Activated T-helper 1 cell treated with anti-CD3 and anti-CD28 coated beads, Interleukin-12 subunit alpha, Interleukin-12 subunit beta, Interleukin-2, Interleukin-4 antibody, amounts not matched to agents 30 ng/mL and 10 ng/mL and 1 ng/mL, durations not matched to agents 14 hours and 24 hours and 36 hours (primary cell): ENCODE results near the gene EGF. TPM values are rescaled to one million over a fixed set of nuclear protein-coding genes. Genes with fewer than 3 reads are reported as not detected.
A peak's percentile ranks its signal among the peaks of the same experiment; 100 is the strongest.

Experiments
- DNase-seq: peaks from one replicate; pipeline ENCODE4 v3.0.0; 2021; ENCODE audit warnings: low spot score
- H3K27ac Mint-ChIP-seq: one replicate; pipeline ENCODE4 v1.8.0; 2021; ENCODE audit warnings: mild to moderate bottlenecking, mixed read lengths
- H3K27me3 Mint-ChIP-seq: one replicate; pipeline ENCODE4 v1.8.0; 2022; ENCODE audit warnings: mild to moderate bottlenecking, moderate library complexity, mixed read lengths; ENCODE audit not compliant: insufficient read depth
- H3K36me3 Mint-ChIP-seq: one replicate; pipeline ENCODE4 v1.8.0; 2021; ENCODE audit warnings: low read depth, mixed read lengths
- H3K4me1 Mint-ChIP-seq: one replicate; pipeline ENCODE4 v1.8.0; 2021; ENCODE audit warnings: low read depth, mixed read lengths
- H3K4me3 Mint-ChIP-seq: one replicate; pipeline ENCODE4 v1.8.0; 2021; ENCODE audit warnings: mild to moderate bottlenecking, moderate library complexity, mixed read lengths
- H3K9me3 Mint-ChIP-seq: one replicate; pipeline ENCODE4 v1.8.0; 2021; ENCODE audit warnings: mixed read lengths
- intact Hi-C: fragments of 100-400 bp; cut with micrococcal nuclease; formaldehyde crosslinking; loops from one replicate; pipeline ENCODE4 v1.15.1; 2024
- total RNA-seq: library from RNA; stranded (reverse); gene quantifications from 2 replicates; pipeline ENCODE4 v1.2.3, GENCODE V29; 2022

The EGF gene
- total RNA-seq, 1 donor from 2014 or later: not detected

DNA sequence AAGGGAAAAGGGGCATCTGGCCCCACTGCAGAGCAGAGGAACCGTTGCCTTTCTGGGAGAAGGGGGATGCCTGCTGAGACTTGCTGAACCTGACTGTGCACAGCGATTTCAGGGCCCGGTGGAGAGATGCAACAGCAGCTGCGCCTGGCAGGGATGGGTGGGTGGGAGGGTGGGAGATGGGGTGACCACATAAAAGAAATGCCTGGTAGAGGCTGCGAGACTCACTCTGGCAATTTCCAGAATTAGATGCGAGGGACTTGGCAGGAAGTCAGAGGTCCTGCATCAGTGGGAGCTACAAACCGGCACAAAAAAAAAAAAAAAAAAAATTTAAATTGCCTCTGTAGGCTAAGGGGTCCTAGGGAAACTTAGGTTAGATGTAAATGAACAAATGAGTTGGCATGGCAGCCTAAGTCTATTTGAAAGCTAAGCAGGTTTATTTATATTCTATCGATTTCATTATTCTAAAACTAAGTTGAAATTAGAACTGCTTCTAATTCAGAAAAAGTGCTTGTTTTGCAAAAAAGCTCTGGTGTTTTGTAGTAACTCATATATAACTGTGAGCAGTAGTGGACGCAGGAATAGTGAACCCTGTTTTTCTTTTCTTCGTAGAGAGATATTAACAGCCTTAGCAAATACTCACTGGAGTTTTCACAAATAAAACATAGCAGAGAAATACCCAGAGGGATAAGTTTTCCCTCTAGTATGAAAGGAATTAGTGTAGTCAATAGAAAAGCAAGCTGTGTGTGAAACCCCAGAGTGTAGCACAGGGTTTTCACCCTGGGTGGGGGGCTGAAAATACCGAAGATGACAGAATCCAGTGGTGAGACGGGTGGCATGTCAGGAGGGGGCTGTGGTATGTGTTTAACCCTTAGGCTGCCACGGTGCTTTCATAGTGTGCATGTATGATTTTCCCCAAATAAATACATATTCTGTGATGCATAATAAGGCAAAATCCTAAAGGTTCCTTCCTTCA is 130.1 kb downstream of the EGF start:
- H3K9me3 Mint-ChIP-seq: no peaks in the 10 kb centered on the region
- peaks cover 16% of the 10 kb centered on the region for H3K4me1 Mint-ChIP-seq
- H3K4me3 Mint-ChIP-seq: no peak overlapping the region
- no peak overlapping the region for H3K27ac Mint-ChIP-seq
- DNase-seq: no peak
- peaks cover 12% of the 10 kb centered on the region for H3K27me3 Mint-ChIP-seq
- no peaks in the 10 kb centered on the region for H3K36me3 Mint-ChIP-seq
- intact Hi-C loops: no loop called here

DNA sequence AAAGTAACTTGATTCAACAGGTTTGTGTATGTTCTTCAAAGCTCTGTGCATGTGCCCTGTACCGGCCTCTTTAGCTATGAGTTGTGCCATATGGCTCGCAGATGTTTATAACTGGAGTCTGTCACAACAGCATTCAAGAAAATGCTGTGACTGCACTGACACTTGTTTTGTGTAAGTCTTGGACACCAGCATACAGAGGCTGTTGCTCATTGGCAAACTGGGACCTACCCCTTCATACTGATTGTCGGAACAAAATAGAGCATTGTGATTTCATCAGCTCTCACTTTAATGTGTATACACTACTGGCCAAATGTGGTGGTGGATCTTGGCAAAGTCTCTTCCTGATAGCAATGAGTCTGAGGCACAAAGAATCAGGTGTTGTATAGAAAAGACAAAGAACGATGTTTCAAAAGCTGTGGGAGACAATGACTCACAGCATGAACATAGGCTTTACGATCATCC is 133.9 kb downstream of the EGF start:
- peaks cover 31% of the 10 kb centered on the region for H3K4me1 Mint-ChIP-seq
- H3K4me3 Mint-ChIP-seq: no peak overlapping the region
- peaks cover 8% of the 10 kb centered on the region for H3K36me3 Mint-ChIP-seq
- H3K27me3 Mint-ChIP-seq: peaks cover 7% of the 10 kb centered on the region
- no peaks in the 10 kb centered on the region for H3K9me3 Mint-ChIP-seq
- intact Hi-C loops: no loop called here
- no peak overlapping the region for H3K27ac Mint-ChIP-seq
- DNase-seq: no peak

DNA sequence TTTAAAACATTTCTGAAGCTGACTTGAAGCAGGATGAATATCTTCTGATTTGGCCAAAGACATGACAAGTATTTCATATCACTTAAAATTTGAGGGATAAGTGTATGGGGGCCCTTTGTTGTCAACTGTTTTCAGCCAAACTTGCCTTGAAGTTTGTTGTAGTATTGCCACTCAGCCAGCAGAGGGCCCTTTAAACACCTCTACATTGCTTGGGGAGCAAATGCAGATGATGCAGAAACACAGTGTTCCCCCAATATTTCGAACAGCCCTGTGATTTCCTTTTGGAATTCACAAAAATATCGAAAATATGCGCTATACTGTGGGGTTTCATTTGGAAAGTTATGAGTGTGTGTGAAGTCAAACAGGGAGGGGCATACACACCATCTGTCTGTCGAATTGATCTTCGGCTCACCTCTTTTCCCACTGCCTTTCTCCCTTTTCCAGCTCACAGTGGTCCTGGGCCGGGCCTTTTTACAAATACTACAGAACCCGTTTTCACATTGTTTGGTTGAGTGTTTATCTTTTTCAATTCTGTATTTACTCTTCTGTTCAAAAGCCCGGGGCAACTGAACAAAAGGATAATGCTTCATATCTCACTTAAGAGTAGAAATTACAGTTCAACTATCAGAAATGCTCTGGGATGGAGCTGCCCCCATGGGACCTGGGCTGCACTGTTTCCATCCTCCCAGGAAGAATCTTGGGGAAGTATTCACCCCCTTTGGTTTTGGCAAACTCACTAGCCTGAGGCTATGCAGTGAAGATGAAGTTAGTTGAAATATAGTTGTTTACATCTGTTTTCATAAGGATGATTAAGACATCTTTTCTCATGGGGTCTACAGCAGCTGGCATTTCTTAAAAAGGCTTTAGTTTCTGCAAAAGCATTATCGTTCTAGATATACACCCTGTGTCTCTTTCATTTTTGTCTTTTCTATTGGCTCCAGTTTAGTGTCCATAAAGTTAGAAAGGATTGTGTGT is 137.6 kb downstream of the EGF start:
- H3K27me3 Mint-ChIP-seq: no peaks in the 10 kb centered on the region
- H3K4me3 Mint-ChIP-seq: no peak overlapping the region
- no peak overlapping the region for H3K27ac Mint-ChIP-seq
- peaks cover 52% of the 10 kb centered on the region for H3K4me1 Mint-ChIP-seq
- no peaks in the 10 kb centered on the region for H3K9me3 Mint-ChIP-seq
- DNase-seq: peak; percentile 27
- peaks cover 22% of the 10 kb centered on the region for H3K36me3 Mint-ChIP-seq
- intact Hi-C loops: loop anchor here (1.0 to 2.0 kb wide), 5 partner anchors 45 to 461 kb away; partner anchors contain the start of gene ELOVL6

DNA sequence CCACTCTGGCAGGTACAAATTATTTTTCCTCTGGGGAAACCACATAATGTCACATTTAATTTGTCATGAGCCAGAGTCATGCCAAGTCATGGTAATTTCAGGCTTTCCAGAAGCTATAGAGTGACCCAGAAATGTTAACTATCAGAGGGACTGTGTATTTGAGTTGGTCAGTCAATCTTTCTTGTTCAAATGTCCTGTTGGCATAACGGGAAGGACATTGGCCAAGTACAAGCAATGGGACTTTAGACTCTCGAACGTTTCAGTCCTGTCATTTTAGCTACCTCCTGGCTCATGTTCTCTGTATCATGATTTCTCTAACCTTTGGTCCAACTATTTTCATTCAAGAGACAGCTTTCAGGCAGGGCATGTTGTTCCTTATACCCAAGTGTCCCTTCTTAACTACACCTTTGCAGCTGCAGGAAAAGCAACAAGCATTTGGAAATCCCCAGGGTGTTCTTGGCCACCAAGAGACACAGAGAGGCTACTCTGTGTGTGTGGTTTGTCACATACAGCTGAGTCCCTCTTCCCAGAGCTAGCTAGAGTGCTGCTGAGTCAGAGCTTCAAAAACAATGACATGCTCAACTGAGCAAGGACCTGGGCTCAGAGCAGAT is 142.6 kb downstream of the EGF start:
- peak; percentile 54 for DNase-seq
- peaks cover 83% of the 10 kb centered on the region for H3K4me1 Mint-ChIP-seq
- peaks cover 28% of the 10 kb centered on the region for H3K36me3 Mint-ChIP-seq
- peak overlapping the region; percentile 61 for H3K27ac Mint-ChIP-seq
- H3K4me3 Mint-ChIP-seq: peak overlapping the region; percentile 66
- no peaks in the 10 kb centered on the region for H3K27me3 Mint-ChIP-seq
- no peaks in the 10 kb centered on the region for H3K9me3 Mint-ChIP-seq
- intact Hi-C loops: loop anchor here (1.0 to 5.0 kb wide), 3 partner anchors 34 to 142 kb away; no protein-coding TSS in a partner anchor

DNA sequence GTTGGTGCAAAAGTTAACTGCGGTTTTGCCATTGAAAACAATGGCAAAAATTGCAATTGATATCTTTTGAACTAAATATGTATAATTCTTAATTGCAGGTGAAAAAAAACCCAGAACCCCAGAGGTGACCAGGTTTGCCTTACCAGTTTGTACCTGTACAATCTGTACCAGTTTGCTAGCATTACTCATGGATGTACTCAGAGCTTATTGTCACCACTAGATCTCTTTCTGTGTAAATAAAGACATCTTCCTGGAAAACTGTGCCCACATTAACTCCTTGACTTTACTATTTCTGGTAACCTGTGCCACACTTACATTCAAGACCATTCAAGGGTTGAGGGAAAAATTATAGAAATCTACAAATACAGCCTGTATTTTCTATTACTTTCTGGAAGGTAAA is 146.0 kb downstream of the EGF start:
- peak overlapping the region; percentile 79 for H3K27ac Mint-ChIP-seq
- no peak for DNase-seq
- H3K27me3 Mint-ChIP-seq: no peaks in the 10 kb centered on the region
- peaks cover 13% of the 10 kb centered on the region for H3K36me3 Mint-ChIP-seq
- peak overlapping the region; percentile 70 for H3K4me3 Mint-ChIP-seq
- no peaks in the 10 kb centered on the region for H3K9me3 Mint-ChIP-seq
- intact Hi-C loops: loop anchor here (1.0 to 5.0 kb wide), 5 partner anchors 30 to 238 kb away; no protein-coding TSS in a partner anchor
- peaks cover 83% of the 10 kb centered on the region for H3K4me1 Mint-ChIP-seq

DNA sequence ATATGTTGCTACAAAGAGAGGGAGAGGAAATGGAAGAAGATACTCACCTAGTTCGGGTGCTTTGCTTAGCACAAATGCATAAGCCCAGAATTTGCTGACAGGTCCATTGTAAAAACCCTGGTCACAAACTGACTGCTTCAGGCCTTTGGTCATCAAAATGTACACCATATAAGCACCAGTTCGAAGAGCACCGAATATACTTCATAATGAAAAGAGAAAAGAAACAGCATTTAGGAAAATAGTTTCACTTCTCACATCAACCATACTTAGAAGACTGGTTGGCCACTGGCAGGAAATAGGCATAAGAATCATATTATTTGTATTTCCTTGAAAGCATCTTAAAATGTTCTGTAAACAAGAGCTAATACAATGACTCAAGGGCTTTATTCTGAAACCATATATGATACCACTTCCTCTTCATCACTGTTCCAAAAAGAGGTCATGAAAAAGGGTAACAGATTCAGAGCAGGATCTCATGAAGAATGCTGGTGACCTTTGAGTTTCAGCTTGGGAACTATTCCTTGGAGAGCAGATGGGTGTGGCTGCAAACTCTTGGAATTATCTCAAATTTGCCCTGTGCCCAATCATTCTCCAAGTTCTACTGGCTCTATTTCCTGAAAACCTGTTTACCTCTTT is 147.0 kb downstream of the EGF start:
- Mint-ChIP-seq H3K27me3 (no peaks in the 10 kb centered on the region), H3K9me3 (no peaks in the 10 kb centered on the region), H3K4me1 (peaks cover 76% of the 10 kb centered on the region), H3K36me3 (peaks cover 9% of the 10 kb centered on the region), H3K4me3 (peak overlapping the region; percentile 62), H3K27ac (peak overlapping the region; percentile 79)
- peak; percentile 9 for DNase-seq
- intact Hi-C loops: loop anchor here (1.0 to 5.0 kb wide), 6 partner anchors 15 to 237 kb away; no protein-coding TSS in a partner anchor

DNA sequence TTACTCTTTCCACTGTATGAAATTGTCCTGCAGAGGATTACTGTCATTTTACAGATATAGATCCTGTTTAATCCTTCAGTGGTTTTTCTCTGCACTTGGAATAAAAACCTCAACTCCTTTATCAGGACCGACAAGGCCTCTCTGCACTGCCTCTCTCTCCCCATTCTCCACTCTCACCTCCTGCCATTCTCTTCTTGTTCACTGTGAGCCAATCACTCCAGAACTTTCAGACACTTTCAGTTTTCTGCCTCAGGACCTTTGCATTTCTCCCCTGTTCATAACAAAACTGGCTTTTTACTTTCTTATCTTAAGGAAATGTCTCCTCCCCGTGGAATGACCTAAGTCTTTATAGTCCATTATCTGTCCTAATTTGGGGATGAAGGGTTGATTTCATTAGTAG is 148.4 kb downstream of the EGF start:
- Mint-ChIP-seq H3K36me3 (peaks cover 9% of the 10 kb centered on the region), H3K4me1 (peaks cover 62% of the 10 kb centered on the region), H3K27ac (peak overlapping the region; percentile 61), H3K9me3 (no peaks in the 10 kb centered on the region), H3K27me3 (no peaks in the 10 kb centered on the region), H3K4me3 (no peak overlapping the region)
- no peak for DNase-seq
- intact Hi-C loops: loop anchor here (2.0 kb wide), 1 partner anchor 14 kb away; no protein-coding TSS in a partner anchor

Other genes with a start within 250 kb of the EGF start
- gene CASP6, start 209.4 kb upstream of the EGF start, total RNA-seq: 29.5 and 32.9 TPM in 2 replicates
- gene PLA2G12A, start 182.8 kb upstream of the EGF start, total RNA-seq: 11.3 and 13.1 TPM in 2 replicates
- gene CFI, start 110.9 kb upstream of the EGF start, total RNA-seq: 0.10 TPM in 1 of 2 replicates, not detected in the other
- 53.2 and 61.3 TPM in 2 replicates for gene GAR1, start 97.1 kb upstream of the EGF start, total RNA-seq
- 0.13 TPM in 1 of 2 replicates, not detected in the other for gene RRH, start 84.9 kb upstream of the EGF start, total RNA-seq
- 0.15 TPM in 1 of 2 replicates, not detected in the other for gene LRIT3, start 64.8 kb upstream of the EGF start, total RNA-seq